HT1080 (cell line): ENCODE data around the gene SEMA6A. TPM values are rescaled to one million over a fixed set of nuclear protein-coding genes. Genes with fewer than 3 reads are reported as not detected.
"Not testable (repeated sequence)": the region's sequence is repeated elsewhere in the genome, so short reads cannot be mapped to it uniquely, and the experiment has no call there.

ENCODE experiments used
- DNase-seq: peaks from one replicate; pipeline ENCODE4 v3.0.0-alpha.2; 2015; ENCODE audit warnings: low read depth
- total RNA-seq: library from RNA; depleted of rRNA; stranded (reverse); fragments of >200 nt; shearing (Covaris generic); gene quantifications from 2 replicates; pipeline ENCODE4 v1.2.3, GENCODE V29; 2014

SEMA6A gene
- total RNA-seq, 1 experiment from 2014 or later: 0.11 TPM

GRCh38 chr5:116550082-116550481 is 24.5 kb downstream of the SEMA6A start:
- DNase-seq: no peak

- no peak for DNase-seq
Measured at GRCh38 chr5:116546743-116547124, 27.9 kb downstream of the SEMA6A start.

DNA sequence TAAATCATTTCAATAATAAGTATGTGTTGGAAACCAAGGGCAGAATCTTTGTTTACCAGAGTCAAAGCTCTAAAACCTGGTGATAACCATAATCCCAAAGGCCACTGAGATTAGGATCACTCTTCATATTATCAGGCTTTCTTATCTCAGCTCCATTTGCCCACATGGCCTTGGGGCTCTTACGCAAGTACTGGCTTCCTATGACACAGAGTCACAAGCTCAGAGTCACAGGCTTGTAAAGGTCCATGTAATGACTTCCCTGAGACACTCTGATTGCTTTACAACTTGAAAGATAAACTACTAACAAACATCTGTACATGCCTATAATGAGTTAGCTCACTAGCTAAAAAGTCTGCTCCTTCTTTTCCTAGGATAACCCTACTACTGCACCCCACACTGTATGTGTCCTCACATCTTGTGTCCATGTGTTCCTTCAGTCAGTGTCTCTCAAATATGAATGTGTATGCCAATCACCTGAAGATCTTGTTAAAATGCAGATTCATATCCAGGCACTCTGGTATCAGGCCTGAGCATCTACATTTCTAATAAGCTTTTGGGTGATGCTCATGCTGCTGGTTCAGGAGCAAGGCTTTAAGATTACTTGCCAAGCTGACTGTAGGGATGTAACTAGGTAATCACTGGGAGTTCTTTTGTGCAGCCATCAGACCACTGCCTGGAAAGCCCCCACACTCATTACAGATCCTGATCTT is 28.4 kb downstream of the SEMA6A start:
- DNase-seq: no peak

- DNase-seq: not testable (repeated sequence)
Measured at GRCh38 chr5:116545465-116545864, 29.2 kb downstream of the SEMA6A start.

DNA sequence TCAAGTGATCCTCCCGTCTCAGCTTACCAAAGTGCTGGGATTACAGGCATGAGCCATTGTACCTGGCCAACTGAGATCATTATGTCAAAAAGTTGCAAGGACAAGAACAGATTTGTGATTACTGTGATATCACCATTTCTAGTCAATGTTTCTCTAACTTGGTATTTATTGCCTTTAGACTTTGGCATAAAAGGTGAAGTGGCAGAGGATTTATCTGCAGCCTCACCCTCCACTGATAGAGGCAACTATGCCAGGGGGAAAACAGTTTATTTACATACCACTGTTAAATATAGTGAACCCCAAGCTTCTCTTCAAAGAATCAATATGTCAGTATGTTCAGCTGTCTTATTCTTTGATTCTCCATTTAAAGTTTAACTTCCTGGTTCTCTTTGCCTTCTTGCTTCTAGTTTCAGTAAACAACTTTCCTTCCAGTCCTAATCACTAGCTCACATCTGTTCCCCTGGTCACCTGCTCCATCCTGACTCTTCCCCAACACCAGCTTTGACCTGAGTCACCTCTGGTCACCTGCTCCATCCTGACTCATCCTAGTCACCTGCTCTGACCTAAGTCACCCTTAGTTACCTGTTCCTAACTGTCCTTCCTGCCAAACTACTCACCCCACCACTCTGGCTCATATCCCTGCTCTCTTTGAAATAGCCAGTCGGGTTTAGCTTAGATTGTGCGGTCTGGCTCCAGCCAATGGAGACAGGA is 29.9 kb downstream of the SEMA6A start:
- DNase-seq: no peak

- no peak for DNase-seq
Measured at GRCh38 chr5:116543501-116543900, 31.1 kb downstream of the SEMA6A start.

GRCh38 chr5:116542619-116543018 is 32.0 kb downstream of the SEMA6A start:
- DNase-seq: no peak

DNA sequence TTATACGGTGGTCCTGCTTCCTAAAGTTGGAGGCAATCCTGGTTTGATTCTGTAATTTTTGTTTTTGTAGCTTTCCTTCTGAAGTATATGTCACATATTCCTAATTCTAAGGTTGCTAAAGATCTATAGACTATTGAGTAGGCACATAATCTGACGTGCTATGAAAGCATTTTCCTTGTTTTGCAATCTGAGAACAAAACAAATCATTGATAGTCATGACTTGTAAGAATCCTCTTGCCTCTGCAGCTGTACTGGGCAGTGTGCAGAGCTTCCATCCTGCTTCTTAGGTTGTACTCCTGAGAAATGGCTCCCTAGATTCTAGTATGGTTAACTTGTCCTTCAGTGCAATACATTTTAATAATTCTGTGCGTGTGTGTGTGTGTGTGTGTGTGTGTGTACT is 35.4 kb downstream of the SEMA6A start:
- DNase-seq: no peak

- DNase-seq: no peak
Measured at GRCh38 chr5:116536316-116537083, 38.1 kb downstream of the SEMA6A start.

DNA sequence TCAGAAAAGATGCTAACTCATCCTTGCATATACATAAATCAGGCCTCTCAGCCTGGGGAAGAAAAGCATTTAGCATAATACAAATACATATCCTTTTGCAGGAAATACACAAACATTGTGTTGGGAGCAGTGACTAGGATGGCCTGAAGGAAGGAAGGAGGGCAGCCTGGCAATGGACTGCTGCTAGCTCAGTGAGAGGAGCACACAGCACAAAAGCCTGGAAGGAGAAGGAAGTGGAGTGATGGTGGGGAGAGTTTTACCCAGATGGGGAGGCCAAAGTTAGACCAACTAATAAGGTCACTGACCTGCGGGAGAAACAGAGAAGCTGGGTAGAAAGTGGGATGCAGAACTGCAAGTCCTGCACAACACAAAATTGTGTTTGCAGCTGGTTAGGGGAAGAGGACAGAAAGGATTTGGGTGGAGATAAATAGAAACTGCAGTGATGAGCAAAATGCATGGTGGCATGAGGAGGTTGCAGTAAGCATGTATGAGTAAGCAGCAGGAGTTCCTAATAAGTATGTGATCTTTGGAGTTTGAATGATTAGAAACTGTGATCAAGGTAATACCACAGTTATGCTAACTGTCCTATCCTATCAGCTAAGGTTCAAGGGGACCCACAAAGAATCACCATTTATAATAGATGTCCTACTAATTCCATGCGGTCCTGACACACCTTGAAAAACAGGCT is 39.5 kb downstream of the SEMA6A start:
- no peak for DNase-seq

DNA sequence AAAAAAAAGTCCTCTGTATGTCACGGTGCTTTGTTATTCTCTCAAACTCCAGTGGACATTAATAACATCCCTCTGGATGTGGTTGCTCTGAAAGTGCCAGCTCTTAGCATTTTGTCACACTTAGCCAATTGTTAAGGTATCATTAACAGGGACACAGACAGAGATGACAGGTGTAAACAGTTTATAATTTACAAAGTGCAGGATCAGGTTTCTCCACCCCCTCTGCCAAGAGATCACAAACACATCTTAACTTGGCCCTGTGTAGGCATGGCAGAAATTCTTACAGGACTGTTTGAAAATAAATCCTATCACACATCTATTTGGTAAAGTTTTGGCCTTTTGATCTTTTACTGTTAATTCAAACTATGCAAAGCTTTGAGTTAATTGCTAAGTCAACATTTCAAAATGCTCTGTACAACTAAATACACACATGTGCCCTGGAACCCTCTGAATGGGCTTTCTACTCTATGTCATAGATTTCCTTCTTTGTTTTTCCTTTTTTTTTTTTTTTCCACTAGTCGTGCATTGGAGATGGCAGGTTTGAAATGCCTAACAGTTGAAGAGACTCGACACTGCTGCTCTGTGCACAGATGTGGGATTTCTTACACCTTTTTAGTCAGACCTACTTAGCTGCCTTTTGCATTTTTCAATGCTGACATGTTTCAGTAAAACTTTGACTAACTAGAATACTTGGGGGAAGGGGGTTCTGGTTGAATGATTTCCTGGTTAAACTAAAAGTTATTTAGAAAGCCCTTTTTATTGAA is 41.7 kb downstream of the SEMA6A start:
- no peak for DNase-seq

DNA sequence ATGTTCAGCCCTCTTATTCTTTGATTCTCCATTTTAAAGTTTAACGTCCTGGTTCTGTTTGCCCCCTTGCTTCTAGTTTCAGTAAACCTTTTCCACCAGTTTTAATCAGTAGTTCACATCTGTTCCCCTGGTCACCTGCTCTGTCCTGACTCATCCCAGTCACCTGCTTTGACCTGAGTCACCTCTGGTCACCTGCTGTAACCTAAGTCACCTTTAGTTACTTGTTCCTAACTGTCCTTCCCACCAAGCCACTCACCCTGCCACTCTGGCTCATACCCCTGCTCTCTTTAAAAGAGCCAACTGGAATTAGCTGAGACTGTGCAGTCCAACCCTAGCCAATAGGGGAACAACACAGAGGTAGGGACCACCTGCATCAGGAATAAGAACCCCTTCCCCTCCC is 43.0 kb downstream of the SEMA6A start:
- DNase-seq: no peak

- no peak for DNase-seq
Measured at GRCh38 chr5:116531117-116531516, 43.5 kb downstream of the SEMA6A start.

GRCh38 chr5:116530276-116530675 is 44.3 kb downstream of the SEMA6A start:
- DNase-seq: no peak

DNA sequence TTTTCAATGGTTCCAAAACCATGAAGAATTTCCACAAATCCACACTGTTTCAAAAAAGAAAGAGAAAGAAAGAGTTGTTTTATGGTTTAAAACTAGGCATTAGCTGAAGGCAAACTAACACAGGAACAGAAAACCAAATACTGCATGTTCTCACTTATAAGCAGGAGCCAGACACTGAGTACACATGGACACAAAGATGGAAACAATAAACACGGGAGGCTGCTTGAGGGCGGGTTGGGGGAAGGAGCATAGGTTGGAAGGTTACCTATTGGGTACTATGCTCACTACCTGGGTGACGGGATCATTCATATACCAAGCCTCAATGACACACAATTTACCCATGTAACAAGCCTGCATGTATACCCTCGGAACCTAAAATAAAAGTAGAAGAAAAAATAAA is 45.0 kb downstream of the SEMA6A start:
- DNase-seq: no peak

- DNase-seq: no peak
Measured at GRCh38 chr5:116528519-116529234, 45.9 kb downstream of the SEMA6A start.

DNA sequence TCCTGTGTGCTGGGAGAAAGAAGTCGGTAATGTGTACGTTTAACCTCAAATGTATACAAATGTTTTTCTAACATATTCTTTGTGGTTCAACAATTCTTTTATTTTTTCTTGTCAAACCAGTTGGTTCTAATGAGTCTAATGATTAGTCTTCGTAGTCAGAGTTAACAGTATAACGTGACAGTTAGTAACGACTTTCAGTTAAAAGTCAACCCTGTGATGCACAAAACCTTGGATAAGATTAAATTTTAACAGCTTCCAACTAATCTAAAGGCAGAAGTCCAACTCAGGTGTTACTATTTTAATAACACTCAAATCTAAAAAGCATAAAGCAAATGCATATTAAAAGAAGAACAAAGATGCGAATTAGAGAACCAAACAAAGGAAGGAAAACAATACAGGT is 47.0 kb downstream of the SEMA6A start:
- DNase-seq: no peak

- DNase-seq: no peak
Measured at GRCh38 chr5:116525674-116526073, 48.9 kb downstream of the SEMA6A start.

DNA sequence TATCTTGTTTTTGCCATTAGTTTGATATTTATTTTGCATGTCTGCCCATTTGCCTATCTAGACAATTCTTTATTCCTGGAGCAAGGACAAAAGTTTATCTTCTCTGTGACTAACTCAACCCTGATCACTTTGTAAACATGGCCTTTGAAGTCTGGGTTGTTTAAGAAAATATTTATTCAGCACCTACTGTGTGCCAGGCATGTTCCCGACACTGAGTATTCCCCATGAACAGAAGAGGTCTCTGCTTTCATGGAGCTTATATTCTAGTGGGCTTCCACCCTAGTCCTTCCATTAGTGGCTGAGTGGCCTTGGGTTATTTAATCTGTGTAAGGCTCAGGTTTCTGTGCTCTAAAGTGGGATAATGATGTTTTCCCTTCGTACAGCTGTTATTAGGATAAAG is 49.7 kb downstream of the SEMA6A start:
- no peak for DNase-seq
